ENCODE measurements around the gene PRKN.

The PRKN gene

GRCh38 chr6:161487694-161488093, 1239.9 kb downstream of the PRKN start:
- Histone ChIP-seq H3K4me1 (ENCODE audit: insufficient read depth, poor library complexity, severe bottlenecking) (peaks cover 24% of the 10 kb centered on the region), H3K36me3 (ENCODE audit: low read depth) (no peaks in the 10 kb centered on the region), H3K4me3 (ENCODE audit: severe bottlenecking) (no peak overlapping the region), H3K27ac (ENCODE audit: poor library complexity, severe bottlenecking) (peak overlapping the region; percentile 68), H3K27me3 (ENCODE audit: insufficient read depth, poor library complexity, severe bottlenecking) (no peaks in the 10 kb centered on the region), H3K9me3 (ENCODE audit: severe bottlenecking) (no peaks in the 10 kb centered on the region)
- ATAC-seq (ENCODE audit: low read depth) (no peak), DNase-seq (ENCODE audit: low spot score) (no peak)
- no peak for TF ChIP-seq CTCF (IDR thresholded peaks at IDR 0.05; ENCODE audit: poor library complexity, severe bottlenecking)

DNA sequence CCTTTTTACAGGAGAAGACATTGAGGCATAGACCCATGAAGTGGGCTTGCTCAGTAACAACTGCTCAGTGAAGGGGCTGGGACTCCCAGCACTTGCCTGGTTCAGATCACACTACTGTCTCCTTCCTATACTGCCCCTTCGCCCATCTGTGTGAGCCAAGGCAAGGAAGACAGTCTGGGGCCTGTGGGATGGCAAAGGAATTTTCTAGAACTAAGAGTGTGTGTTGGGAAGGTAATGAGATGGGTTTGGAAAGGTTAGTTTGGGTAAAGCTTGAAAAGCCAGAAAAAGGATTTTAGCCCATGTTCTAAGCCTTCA, 1240.4 kb downstream of the PRKN start:
- peak overlapping the region; percentile 68 for H3K27ac ChIP-seq (ENCODE audit: poor library complexity, severe bottlenecking)
- no peaks in the 10 kb centered on the region for H3K27me3 ChIP-seq (ENCODE audit: insufficient read depth, poor library complexity, severe bottlenecking)
- peaks cover 24% of the 10 kb centered on the region for H3K4me1 ChIP-seq (ENCODE audit: insufficient read depth, poor library complexity, severe bottlenecking)
- no peak for DNase-seq (ENCODE audit: low spot score)
- no peaks in the 10 kb centered on the region for H3K36me3 ChIP-seq (ENCODE audit: low read depth)
- TF ChIP-seq CTCF (IDR thresholded peaks at IDR 0.05; ENCODE audit: poor library complexity, severe bottlenecking) = no peak
- no peak overlapping the region for H3K4me3 ChIP-seq (ENCODE audit: severe bottlenecking)
- ATAC-seq (ENCODE audit: low read depth) = no peak
- H3K9me3 ChIP-seq (ENCODE audit: severe bottlenecking) = no peaks in the 10 kb centered on the region

DNA sequence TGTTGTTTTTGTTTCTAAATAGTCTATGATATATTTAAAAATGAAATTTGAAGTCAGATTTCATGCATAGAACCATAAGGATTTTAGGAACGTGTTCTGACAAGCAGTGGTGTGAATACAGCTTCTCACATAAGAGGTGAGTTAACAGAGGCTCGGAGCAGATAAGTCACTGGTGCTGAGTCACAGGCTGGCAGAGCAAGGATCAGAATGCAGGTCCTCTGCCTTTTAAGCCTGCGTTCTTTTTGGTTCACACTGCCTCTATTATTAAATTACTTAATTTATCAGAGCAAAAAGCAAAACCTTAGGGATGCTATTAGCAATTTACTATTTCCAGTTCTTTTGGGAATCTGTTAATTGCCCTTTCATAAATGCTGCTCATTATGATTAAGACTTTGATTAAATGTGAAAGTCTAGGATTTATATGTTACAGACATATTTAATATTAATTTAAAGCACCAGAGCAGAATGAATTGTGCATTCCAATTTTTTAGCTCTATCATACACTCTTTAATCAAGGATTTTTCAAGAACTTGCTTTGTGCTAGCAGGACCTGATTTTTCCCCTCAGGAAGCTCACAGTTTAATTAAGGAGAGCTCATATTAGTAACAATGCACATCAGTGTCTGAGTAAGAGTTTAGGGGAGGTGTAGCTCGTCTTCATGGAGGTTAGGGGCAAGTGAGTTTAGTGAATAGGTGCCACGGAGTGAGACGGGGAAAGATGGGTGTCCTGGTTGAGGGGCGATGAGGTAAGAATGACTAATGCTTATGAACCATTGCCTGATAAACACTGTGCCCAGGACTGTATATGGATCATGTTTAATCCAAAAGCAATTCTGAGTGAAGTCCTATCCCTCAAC, 1241.0 kb downstream of the PRKN start:
- peak overlapping the region; percentile 68 for H3K27ac ChIP-seq (ENCODE audit: poor library complexity, severe bottlenecking)
- no peaks in the 10 kb centered on the region for H3K36me3 ChIP-seq (ENCODE audit: low read depth)
- DNase-seq (ENCODE audit: low spot score) (peak; percentile 74), ATAC-seq (ENCODE audit: low read depth) (peak; percentile 100)
- peaks cover 24% of the 10 kb centered on the region for H3K4me1 ChIP-seq (ENCODE audit: insufficient read depth, poor library complexity, severe bottlenecking)
- no peaks in the 10 kb centered on the region for H3K9me3 ChIP-seq (ENCODE audit: severe bottlenecking)
- no peak for TF ChIP-seq CTCF (IDR thresholded peaks at IDR 0.05; ENCODE audit: poor library complexity, severe bottlenecking)
- no peak overlapping the region for H3K4me3 ChIP-seq (ENCODE audit: severe bottlenecking)
- no peaks in the 10 kb centered on the region for H3K27me3 ChIP-seq (ENCODE audit: insufficient read depth, poor library complexity, severe bottlenecking)

DNA sequence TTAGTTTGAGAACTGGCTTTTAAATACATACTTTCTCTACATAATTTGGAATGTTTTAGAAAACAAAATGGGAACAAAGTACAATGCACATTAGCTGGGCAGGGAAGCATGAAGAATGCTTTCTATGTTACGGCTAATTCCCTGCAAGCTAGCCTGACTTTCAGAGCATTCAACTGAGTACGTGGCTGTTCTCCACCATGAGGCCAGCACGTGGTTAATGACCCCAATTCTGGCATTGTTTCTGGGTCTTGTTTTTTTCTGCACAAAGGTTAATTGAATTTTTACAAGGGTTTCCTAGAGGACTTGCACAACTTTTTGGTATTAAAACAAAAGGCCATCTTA, 1245.1 kb downstream of the PRKN start:
- no peak overlapping the region for H3K4me3 ChIP-seq (ENCODE audit: severe bottlenecking)
- no peak for DNase-seq (ENCODE audit: low spot score)
- no peaks in the 10 kb centered on the region for H3K9me3 ChIP-seq (ENCODE audit: severe bottlenecking)
- no peaks in the 10 kb centered on the region for H3K27me3 ChIP-seq (ENCODE audit: insufficient read depth, poor library complexity, severe bottlenecking)
- peaks cover 21% of the 10 kb centered on the region for H3K4me1 ChIP-seq (ENCODE audit: insufficient read depth, poor library complexity, severe bottlenecking)
- H3K27ac ChIP-seq (ENCODE audit: poor library complexity, severe bottlenecking) = no peak overlapping the region
- H3K36me3 ChIP-seq (ENCODE audit: low read depth) = no peaks in the 10 kb centered on the region
- ATAC-seq (ENCODE audit: low read depth) = no peak
- TF ChIP-seq CTCF (IDR thresholded peaks at IDR 0.05; ENCODE audit: poor library complexity, severe bottlenecking) = no peak

- Histone ChIP-seq H3K36me3 (ENCODE audit: low read depth) (no peaks in the 10 kb centered on the region), H3K4me3 (ENCODE audit: severe bottlenecking) (no peak overlapping the region), H3K27me3 (ENCODE audit: insufficient read depth, poor library complexity, severe bottlenecking) (no peaks in the 10 kb centered on the region), H3K9me3 (ENCODE audit: severe bottlenecking) (no peaks in the 10 kb centered on the region), H3K4me1 (ENCODE audit: insufficient read depth, poor library complexity, severe bottlenecking) (peaks cover 16% of the 10 kb centered on the region), H3K27ac (ENCODE audit: poor library complexity, severe bottlenecking) (no peak overlapping the region)
- DNase-seq (ENCODE audit: low spot score) (no peak), ATAC-seq (ENCODE audit: low read depth) (no peak)
- no peak for TF ChIP-seq CTCF (IDR thresholded peaks at IDR 0.05; ENCODE audit: poor library complexity, severe bottlenecking)
Observed at GRCh38 chr6:161481786-161482516, 1245.6 kb downstream of the PRKN start.
